IMR-90 (cell line): Measurements from ENCODE around the gene GJC1.

ENCODE experiments used
- CEBPB ChIP-seq: IDR thresholded peaks from 2 replicates; pipeline ENCODE4 v1.6.1; 2012; ENCODE audit warnings: low read depth, low read length, improper control_type of control experiment
- ELK1 ChIP-seq: fragments of 150-350 bp; IDR thresholded peaks from 2 replicates; pipeline ENCODE4 v1.6.1; 2016; ENCODE audit warnings: low read depth, mild to moderate bottlenecking, low read length, moderate library complexity, borderline replicate concordance
- MAZ ChIP-seq: IDR thresholded peaks from 2 replicates; pipeline ENCODE4 v1.6.1; 2012; ENCODE audit warnings: low read depth, mild to moderate bottlenecking, low read length, improper control_type of control experiment, moderate library complexity, borderline replicate concordance
- POLR2A ChIP-seq: IDR thresholded peaks from 2 replicates; pipeline ENCODE4 v1.6.1; 2012; ENCODE audit warnings: mild to moderate bottlenecking, low read depth, low read length
- RAD21 ChIP-seq: IDR thresholded peaks from 2 replicates; pipeline ENCODE4 v1.6.1; 2012; ENCODE audit warnings: low read length, improper control_type of control experiment
- RCOR1 ChIP-seq: IDR thresholded peaks from 2 replicates; pipeline ENCODE4 v1.6.1; 2012; ENCODE audit warnings: mild to moderate bottlenecking, low read length, improper control_type of control experiment; ENCODE audit not compliant: insufficient replicate concordance
- RFX5 ChIP-seq: IDR thresholded peaks from 2 replicates; pipeline ENCODE4 v1.8.0; 2012; ENCODE audit warnings: low read depth, mild to moderate bottlenecking, low read length, moderate library complexity
- TF ChIP-seq, protein P1 (sequence below): conservative IDR thresholded peaks from 2 replicates; pipeline ENCODE4 v1.5.1; 2012; ENCODE audit warnings: mild to moderate bottlenecking, low read depth, low read length, improper control_type of control experiment

DNA sequence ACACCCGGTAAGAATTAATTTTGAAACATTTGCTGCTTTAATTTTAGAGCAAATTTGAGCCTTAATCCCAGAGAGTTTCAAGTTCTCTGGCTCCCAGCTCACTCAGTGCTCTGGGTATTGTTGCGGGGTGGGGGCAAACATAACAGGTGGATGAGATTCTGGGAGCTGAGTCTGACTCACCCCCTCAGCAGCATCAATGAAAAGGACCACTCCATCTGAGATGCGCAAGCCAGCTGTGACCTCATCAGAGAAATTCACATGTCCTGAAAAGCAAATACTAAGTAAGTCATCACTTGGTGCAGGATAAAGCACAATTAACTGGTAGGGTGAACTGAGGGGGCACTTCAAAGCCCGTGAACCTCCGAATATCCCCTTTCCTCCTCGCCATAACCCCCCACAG lies 49.3 kb upstream of the GJC1 start:
- TF ChIP-seq, protein P1, sequence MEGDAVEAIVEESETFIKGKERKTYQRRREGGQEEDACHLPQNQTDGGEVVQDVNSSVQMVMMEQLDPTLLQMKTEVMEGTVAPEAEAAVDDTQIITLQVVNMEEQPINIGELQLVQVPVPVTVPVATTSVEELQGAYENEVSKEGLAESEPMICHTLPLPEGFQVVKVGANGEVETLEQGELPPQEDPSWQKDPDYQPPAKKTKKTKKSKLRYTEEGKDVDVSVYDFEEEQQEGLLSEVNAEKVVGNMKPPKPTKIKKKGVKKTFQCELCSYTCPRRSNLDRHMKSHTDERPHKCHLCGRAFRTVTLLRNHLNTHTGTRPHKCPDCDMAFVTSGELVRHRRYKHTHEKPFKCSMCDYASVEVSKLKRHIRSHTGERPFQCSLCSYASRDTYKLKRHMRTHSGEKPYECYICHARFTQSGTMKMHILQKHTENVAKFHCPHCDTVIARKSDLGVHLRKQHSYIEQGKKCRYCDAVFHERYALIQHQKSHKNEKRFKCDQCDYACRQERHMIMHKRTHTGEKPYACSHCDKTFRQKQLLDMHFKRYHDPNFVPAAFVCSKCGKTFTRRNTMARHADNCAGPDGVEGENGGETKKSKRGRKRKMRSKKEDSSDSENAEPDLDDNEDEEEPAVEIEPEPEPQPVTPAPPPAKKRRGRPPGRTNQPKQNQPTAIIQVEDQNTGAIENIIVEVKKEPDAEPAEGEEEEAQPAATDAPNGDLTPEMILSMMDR = no peak
- TF ChIP-seq POLR2A (no peak), CEBPB (no peak), MAZ (no peak), RFX5 (no peak), RCOR1 (no peak), RAD21 (no peak), ELK1 (no peak)
